ENCODE results near the gene AZU1. TPM values are rescaled to one million over a fixed set of nuclear protein-coding genes. Genes with fewer than 3 reads are reported as not detected.

The AZU1 gene
- total RNA-seq, 4 donors from 2014 or later, result not detected

DNA sequence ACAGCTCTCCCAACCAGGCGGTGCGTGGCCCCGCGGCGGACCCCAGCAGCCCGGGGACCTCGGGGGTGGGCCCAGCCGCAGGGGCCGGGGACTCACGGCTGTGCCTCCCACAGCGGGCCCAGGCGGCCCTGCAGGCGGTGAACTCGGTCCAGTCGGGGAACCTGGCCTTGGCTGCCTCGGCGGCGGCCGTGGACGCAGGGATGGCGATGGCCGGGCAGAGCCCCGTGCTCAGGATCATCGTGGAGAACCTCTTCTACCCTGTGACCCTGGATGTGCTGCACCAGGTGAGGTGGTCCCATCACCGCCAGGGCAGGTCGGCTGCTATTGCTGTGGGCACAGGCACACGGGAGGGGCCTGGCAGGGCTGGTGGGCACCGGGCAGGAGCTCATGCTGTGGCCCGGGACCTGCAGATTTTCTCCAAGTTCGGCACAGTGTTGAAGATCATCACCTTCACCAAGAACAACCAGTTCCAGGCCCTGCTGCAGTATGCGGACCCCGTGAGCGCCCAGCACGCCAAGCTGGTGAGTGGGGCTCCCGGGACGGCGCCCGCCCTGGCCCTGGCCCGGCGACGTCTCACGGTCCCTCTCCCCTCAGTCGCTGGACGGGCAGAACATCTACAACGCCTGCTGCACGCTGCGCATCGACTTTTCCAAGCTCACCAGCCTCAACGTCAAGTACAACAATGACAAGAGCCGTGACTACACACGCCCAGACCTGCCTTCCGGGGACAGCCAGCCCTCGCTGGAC lies 23.0 kb upstream of the AZU1 start:
- intact Hi-C loops (cut with DNase I; ENCODE audit: low total_unique reads), result no loop called here
- no peak for DNase-seq
- no peak for ATAC-seq

DNA sequence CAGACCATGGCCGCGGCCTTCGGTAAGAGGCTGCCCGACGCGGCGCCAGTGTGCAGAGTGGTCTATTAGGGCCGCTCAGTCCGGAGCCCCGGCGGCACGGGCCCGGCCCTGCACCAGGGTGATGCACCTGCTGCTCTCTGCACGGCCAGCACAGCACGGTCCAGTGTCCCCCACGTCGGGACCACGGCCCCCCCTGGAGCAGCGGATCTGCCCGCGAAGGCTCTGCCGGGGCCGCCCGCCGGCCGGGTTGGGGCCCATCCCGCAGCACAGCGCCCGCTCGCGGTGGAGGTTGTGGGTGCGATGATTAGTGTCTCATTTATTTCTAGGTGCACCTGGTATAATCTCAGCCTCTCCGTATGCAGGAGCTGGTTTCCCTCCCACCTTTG lies 22.5 kb upstream of the AZU1 start:
- Histone ChIP-seq H3K9me3 (no peaks in the 10 kb centered on the region), H3K36me3 (peaks cover 0 to 64% of the 10 kb centered on the region in 2 donors), H3K4me1 (peaks cover 33 to 38% of the 10 kb centered on the region in 2 donors), H3K27me3 (no peaks in the 10 kb centered on the region), H3K4me3 (no peak overlapping the region), H3K27ac (no peak overlapping the region)
- TF ChIP-seq, protein P1, sequence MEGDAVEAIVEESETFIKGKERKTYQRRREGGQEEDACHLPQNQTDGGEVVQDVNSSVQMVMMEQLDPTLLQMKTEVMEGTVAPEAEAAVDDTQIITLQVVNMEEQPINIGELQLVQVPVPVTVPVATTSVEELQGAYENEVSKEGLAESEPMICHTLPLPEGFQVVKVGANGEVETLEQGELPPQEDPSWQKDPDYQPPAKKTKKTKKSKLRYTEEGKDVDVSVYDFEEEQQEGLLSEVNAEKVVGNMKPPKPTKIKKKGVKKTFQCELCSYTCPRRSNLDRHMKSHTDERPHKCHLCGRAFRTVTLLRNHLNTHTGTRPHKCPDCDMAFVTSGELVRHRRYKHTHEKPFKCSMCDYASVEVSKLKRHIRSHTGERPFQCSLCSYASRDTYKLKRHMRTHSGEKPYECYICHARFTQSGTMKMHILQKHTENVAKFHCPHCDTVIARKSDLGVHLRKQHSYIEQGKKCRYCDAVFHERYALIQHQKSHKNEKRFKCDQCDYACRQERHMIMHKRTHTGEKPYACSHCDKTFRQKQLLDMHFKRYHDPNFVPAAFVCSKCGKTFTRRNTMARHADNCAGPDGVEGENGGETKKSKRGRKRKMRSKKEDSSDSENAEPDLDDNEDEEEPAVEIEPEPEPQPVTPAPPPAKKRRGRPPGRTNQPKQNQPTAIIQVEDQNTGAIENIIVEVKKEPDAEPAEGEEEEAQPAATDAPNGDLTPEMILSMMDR (IDR thresholded peaks at IDR 0.05 in 4 of 5, conservative IDR thresholded peaks at IDR 0.05 in 1 of 5), result no peak
- no peak for TF ChIP-seq POLR2A (IDR thresholded peaks at IDR 0.05)
- in situ Hi-C loops (cut with MboI; ENCODE audit: low sequenced_read_pairs in 4 of 4) (no loop called here), intact Hi-C loops (cut with DNase I; ENCODE audit: low total_unique reads) (no loop called here)
- ATAC-seq (no peak), DNase-seq (no peak)

More for the DNA sequence above, 23.0 kb upstream of the AZU1 start:
- H3K27me3 ChIP-seq, result no peaks in the 10 kb centered on the region
- no peaks in the 10 kb centered on the region for H3K9me3 ChIP-seq
- in situ Hi-C loops (cut with MboI; ENCODE audit: low sequenced_read_pairs in 4 of 4), result no loop called here
- no peak for TF ChIP-seq POLR2A (IDR thresholded peaks at IDR 0.05)
- TF ChIP-seq, protein P1 (IDR thresholded peaks at IDR 0.05 in 4 of 5, conservative IDR thresholded peaks at IDR 0.05 in 1 of 5), result no peak
- H3K27ac ChIP-seq, result no peak overlapping the region
- no peak overlapping the region for H3K4me3 ChIP-seq
- H3K36me3 ChIP-seq, result peaks cover 0 to 58% of the 10 kb centered on the region in 2 donors
- H3K4me1 ChIP-seq, result peaks cover 39 to 44% of the 10 kb centered on the region in 2 donors

DNA sequence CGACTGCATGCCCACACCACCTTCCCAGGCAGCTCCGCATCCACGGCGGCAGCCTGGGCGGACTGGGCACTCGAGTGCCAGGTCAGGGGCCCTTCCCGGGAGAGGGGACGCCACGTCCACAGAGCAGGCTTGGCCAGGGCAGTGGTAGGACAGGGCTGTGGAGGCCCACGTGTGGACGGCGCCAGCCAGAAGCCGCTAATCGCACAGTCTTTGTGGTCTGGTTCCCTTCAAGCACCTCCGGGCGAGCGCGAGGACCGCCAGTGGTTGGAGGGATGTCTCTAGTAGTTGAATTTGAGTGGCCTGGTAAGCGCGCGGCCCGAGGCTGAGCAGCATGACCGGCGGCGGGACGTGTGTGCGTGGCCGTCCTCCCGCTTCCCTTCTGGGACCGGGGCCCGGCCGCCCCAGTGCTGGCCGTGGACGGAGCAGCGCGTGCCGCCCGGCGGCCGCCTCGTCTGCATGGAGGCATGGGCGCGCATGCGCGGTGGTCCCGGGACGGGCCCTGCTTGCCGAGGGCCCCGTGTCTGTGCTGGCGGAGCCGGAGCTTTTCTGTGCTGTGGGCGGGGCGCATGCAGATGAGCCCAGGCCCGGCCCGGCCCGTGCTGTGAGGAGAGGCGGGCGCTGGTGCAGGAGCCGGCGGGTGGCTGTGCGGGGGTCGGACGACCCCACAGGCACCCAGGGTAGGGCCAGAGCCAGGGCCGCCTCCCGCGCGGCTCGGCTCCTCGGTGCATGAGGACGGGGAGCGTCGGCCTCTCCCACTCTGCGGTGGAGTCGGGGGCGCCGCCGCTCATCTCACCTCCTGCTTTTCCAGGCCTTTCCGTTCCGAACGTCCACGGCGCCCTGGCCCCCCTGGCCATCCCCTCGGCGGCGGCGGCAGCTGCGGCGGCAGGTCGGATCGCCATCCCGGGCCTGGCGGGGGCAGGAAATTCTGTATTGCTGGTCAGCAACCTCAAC lies 21.8 kb upstream of the AZU1 start:
- H3K27ac ChIP-seq, result no peak overlapping the region
- TF ChIP-seq, protein P1 (IDR thresholded peaks at IDR 0.05 in 4 of 5, conservative IDR thresholded peaks at IDR 0.05 in 1 of 5), result no peak
- no peak for TF ChIP-seq POLR2A (IDR thresholded peaks at IDR 0.05)
- in situ Hi-C loops (cut with MboI; ENCODE audit: low sequenced_read_pairs in 4 of 4), result no loop called here
- peaks cover 26 to 31% of the 10 kb centered on the region in 2 donors for H3K4me1 ChIP-seq
- DNase-seq, result no peak
- no peak overlapping the region for H3K4me3 ChIP-seq
- peaks cover 0 to 71% of the 10 kb centered on the region in 2 donors for H3K36me3 ChIP-seq
- no peak for ATAC-seq
- intact Hi-C loops (cut with DNase I; ENCODE audit: low total_unique reads), result no loop called here
- no peaks in the 10 kb centered on the region for H3K9me3 ChIP-seq
- H3K27me3 ChIP-seq, result no peaks in the 10 kb centered on the region

DNA sequence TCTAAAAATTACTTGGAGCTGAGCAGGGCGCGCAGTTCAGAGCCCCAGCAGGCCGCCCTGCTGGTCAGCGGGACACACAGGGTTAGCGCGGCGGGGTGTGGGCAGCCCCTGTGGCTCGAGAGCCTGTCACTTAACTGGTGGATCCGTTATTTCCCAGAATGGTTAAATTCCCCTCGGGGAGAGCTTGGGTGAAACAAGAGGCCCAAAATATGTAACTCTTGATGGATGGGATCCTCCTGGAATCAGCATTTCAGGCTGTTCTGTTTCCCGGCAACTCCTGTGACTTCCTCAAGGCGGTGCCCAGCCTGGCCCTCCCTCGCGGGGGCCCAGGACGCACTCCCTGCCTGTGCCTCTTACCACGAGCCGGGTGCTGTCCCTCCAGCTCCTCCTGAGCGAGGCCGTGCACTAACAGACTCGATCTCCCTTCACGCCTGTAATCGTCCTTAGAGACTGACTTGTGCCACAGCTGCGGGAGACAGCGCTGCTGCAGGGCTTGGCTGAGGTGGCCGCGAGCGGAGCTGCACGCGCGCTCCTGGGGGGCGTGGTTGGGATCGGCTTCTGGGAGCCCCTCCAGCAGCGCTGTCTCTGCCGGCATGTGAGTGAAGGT lies 20.7 kb upstream of the AZU1 start:
- in situ Hi-C loops (cut with MboI; ENCODE audit: low sequenced_read_pairs in 4 of 4), result no loop called here
- DNase-seq, result no peak
- ATAC-seq, result no peak

More for the DNA sequence above, 20.7 kb upstream of the AZU1 start:
- Histone ChIP-seq H3K27ac (no peak overlapping the region), H3K4me1 (peaks cover 16 to 20% of the 10 kb centered on the region in 2 donors), H3K9me3 (no peaks in the 10 kb centered on the region), H3K27me3 (no peaks in the 10 kb centered on the region), H3K36me3 (peaks cover 0 to 81% of the 10 kb centered on the region in 2 donors), H3K4me3 (no peak overlapping the region)
- intact Hi-C loops (cut with DNase I; ENCODE audit: low total_unique reads), result no loop called here
- no peak for TF ChIP-seq POLR2A (IDR thresholded peaks at IDR 0.05)
- TF ChIP-seq, protein P1 (IDR thresholded peaks at IDR 0.05 in 4 of 5, conservative IDR thresholded peaks at IDR 0.05 in 1 of 5), result no peak

Measured in gastrocnemius medialis (tissue), 4 donors.